Activated CD8-positive, alpha-beta memory T cell treated with anti-CD3 and anti-CD28 coated beads for 36 hours (primary cell): Measurements from ENCODE around the gene RRAS2. TPM values are rescaled to one million over a fixed set of nuclear protein-coding genes. Genes with fewer than 3 reads are reported as not detected.
"Not testable (repeated sequence)": the region's sequence is repeated elsewhere in the genome, so short reads cannot be mapped to it uniquely, and the experiment has no call there.

Source experiments
- CTCF ChIA-PET: fragments of 350-600 bp; sonication (Branson Sonifier 250); formaldehyde crosslinking; loops from one replicate; lab custom pipeline; 2021; ENCODE audit warnings: antibody characterized with exemption; lab: Charles Lee
- POLR2A ChIA-PET: fragments of 350-600 bp; sonication (Branson Sonifier 250); formaldehyde crosslinking; loops from one replicate; lab custom pipeline; 2021; ENCODE audit warnings: antibody characterized with exemption; lab: Charles Lee
- total RNA-seq, 2 experiments: library from RNA; stranded (reverse); gene quantifications; one replicate each; pipeline ENCODE4 v1.2.3, GENCODE V29; 2021

Gene RRAS2
- 10 to 100 TPM; 71.6 to 73.4 TPM for total RNA-seq

DNA sequence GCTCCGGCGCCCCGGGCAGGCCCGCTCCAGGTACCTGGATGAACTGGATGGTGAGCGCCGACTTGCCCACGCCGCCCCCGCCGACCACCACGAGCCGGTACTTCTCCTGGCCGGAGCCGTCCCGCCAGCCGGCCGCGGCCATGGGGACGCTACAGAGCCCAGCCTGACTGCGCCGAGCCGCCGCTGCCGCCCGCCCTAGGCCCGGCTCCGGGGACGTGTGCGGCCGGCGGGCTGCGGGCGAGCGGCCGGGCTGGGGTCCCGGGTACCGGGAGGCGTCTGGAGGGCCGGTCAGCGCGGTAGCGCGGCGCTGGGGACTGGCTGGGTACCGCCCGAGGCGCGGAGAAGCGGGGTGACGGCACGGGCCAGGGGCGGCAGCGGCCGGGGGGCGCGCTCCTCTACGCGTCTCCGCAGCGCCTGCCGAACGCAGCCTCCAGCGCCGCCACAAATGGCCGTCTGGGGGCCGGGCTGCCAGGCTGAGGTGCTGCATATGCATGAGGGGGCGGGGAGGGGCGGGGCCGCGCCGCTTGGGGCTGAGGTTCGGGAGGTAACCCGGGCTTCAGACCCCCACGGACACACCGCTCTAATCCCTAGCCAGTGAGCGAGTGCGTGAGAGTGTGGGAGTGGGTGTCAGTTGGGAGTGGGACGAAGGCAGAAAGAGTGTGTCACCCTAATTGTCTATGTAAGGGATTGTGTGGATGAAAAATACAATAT is at the start of gene RRAS2:
Gene RRAS2 (minus strand): TSS at position 455 of the 711 bp plus-strand sequence. CDS start 313 bp downstream, at position 142.
- CTCF ChIA-PET: interaction anchor here (0.6 kb wide), 1 partner anchor 71 kb away, joined by 3 read pairs; no protein-coding TSS in a partner anchor
- POLR2A ChIA-PET: interaction anchor here (0.6 to 1.3 kb wide), 2 partner anchors 55 to 142 kb away, joined by 3 to 4 read pairs; no protein-coding TSS in a partner anchor

DNA sequence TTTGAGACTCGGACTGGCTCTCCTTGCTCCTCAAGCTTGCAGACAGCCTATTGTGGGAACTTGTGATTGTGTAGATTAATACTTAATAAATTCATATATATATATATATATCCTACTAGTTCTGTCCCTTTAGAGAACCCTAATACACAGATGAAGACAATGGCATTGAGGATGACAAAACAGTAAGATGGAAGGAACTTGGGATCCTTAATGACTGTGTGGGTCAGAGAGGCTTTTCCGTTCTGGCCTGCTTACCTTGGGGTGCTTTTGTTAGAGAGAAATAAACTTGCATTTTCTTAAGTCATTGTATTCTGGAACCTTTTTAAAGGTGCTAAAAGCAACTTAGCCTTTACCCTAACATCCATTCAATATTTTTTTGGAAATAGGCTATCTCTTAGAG is 49.6 kb upstream of the RRAS2 start:
- CTCF ChIA-PET: no interaction called here
- POLR2A ChIA-PET: no interaction called here

DNA sequence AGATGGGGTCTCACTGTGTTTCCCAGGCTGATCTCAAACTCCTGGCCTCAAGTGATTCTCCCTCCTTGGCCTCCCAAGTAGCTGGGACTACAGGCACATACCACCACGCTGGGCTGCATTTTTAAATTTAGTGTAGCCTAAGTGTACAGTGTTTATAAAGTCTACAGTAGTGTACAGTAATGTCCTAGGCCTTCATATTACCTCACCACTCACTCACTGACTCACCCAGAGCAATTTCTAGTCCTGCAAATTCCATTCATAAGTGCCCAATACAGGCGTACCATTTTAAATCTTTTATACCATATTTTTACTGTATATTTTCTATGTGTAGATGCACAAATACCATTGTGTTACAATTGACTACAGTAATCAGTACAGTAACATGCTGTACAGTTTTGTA is 47.1 kb upstream of the RRAS2 start:
- CTCF ChIA-PET, POLR2A ChIA-PET: not testable (repeated sequence)

DNA sequence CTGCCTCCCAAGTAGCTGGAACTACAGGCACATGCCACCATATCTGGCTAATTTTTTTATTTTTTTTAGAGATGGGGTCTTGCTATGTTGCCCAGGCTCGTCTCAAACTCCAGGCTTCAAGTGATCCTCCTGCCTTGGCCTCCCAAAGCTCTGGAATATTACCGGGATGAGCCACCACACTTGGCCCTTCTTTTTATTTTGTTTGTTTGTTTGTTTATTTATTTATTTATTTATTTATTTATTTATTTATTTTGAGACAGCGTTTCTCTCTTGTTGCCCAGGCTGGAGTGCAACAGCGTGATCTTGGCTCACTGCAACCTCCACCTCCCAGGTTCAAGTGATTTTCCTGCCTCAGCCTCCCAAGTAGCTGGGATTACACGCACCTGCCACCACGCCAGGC is 44.5 kb upstream of the RRAS2 start:
- POLR2A ChIA-PET, CTCF ChIA-PET: not testable (repeated sequence)

DNA sequence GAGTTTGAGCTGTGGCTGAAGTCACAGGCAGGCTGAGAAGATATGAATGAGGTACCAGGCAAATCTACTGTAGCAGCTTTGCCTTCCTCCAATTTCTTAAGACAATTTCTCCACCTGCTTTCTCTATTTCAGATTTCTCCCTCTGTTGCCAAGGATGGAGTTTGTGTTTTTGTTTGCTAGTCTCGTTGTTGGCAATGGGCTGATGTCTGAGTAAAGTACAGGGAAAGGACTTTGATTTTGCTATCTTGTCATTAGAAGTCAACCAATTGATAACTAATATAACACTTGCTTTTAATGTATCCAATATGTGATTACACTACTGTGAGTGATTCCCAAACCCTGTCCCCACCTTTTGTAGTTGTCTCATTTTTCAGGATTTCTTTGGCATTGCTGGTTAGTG is 40.1 kb upstream of the RRAS2 start:
- POLR2A ChIA-PET: no interaction called here
- CTCF ChIA-PET: no interaction called here

DNA sequence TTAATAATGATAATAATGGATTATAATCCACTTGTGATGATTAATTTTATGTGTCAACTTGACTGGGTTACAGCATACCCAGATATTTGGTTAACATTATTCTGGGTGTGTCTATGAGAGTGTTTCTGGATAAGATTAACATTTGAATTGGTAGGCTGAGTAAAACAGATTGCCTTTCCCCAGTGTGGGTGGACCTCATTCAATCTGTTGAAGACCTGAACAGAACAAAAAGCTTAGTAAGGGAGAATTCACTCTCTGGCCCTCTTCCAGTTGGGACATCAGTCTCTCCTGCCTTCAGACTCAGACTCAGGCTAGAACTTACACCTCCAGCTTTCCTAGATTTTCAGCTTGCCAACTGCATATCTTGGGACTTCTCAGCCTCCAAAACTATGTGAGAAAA is 37.3 kb upstream of the RRAS2 start:
- ChIA-PET CTCF (no interaction called here), POLR2A (no interaction called here)

DNA sequence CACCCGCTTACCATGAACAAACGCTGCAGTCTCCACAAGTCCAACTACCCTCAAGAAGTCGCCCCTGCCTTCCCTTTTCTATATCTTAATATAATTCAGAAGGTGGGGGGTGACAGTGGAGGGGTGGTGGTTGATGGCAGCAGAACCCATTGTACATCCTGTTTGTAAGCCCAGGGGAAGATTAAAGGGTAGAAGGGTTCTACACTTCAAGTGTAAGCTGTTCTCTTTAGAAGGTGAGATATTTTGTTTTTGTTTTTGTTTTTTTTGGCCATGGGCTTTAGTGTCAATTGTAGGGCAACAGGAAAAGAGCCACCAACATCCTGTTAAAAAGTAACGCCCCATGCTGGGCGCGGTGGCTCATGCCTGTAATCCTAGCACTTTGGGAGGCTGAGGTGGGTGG is 34.9 kb upstream of the RRAS2 start:
- ChIA-PET POLR2A (no interaction called here), CTCF (interaction anchor here (1.1 to 1.5 kb wide), 2 partner anchors 61 to 72 kb away, joined by 3 to 5 read pairs; no protein-coding TSS in a partner anchor)

DNA sequence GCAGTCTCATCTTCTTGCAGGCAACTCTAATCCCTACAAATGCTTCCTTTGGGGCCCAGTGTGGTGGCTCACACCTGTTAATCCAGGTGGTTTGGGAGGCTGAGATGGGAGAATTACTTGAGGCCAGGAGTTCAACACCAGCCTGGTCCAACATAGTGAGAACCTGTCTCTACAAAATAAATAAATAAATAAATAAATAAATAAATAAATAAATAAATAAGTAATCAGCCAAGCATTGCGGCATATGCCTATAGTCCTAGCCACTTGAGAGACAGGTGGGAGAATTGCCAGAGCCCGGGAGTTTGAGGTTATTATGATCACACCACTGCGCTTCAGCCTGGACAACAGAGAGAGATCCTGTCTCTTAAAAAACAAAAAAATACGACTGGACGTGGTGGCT is 34.1 kb upstream of the RRAS2 start:
- CTCF ChIA-PET: no interaction called here

DNA sequence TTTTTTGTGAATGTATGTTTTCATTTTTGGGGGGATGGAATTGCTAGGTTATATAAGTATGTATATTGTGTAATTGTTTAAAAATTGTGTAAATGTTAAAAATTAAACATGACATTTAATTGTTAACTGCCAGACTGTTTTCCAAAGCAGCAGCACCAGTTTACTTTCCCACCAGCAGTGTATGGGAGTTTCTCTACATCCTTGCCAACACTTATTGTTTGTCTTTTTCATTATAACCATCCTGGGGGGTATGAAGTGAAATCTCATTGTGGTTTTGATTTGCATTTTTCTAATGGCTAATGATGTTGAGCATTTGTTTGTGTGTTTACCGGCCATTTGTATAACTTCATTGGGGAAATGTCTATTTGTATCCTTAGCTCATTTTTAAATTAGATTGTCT is 31.7 kb upstream of the RRAS2 start:
- CTCF ChIA-PET: no interaction called here
- POLR2A ChIA-PET: no interaction called here

More for the DNA sequence above, 34.1 kb upstream of the RRAS2 start:
- POLR2A ChIA-PET: no interaction called here

DNA sequence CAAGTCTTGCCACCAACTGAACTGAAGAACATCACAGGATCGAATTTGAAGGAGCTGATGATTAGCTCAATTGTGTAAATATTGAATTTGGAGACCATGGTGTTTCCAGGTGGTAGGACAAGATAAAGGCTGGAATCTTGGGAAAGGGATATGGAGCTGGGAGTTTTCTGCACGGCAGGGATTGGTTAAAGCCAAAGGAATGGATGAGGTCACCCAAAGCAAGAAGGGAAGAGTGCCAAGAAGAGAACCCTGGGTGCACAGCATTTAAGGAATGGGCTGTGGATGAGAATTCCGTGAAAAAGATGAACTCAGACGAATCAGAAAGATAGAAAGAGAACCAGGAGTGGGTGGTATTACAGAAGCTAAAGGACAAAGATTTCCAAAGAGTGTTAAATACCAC is 29.4 kb upstream of the RRAS2 start:
- ChIA-PET POLR2A (no interaction called here), CTCF (no interaction called here)

DNA sequence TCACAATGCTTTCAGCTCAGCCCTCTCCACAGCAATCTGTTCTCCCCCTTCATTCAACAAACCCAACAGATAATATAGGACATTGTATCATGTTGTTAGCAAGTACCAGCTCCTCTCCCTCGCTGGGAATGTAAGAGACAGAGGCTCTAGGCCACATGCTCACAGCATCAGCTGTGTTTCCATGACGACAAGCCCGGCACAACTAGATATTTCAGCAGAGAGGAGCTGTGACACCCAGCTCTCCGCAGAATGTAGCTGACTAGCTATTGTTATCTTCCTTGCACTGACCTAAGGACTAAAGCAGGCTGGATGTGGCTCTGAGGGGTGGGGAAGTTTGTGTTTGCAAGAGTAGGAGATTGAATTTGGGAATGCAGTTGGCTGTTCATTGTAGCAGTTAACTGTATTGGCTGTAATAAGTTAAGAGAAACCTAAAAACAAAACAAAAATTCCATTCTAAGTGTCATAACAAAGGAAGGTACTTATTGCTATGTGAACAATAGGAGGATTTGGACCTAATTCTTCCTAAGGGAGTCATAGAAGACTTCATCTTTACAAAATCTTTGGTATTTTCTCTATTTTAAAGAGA is 28.0 kb upstream of the RRAS2 start:
- CTCF ChIA-PET: interaction anchor here (0.6 kb wide), 1 partner anchor 92 kb away, joined by 6 read pairs; no protein-coding TSS in a partner anchor
- POLR2A ChIA-PET: no interaction called here

DNA sequence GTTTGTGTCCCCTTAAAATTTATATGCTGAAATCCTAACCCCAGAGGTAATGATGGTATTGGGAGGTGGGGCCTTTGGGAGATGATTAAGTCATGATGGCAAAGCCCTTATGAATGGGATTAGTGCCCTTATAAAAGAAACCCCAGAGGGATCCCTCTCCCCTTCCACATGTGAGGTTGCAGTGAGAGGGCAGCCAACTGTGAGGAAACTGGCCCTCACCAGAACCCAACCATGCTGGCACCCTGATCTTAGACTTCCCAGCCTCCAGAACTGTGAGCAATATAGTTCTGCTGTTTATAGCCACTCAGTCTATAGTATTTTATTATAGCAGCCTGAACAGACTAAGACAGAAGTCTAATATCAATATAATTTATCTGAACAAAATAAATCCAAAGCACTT is 27.1 kb upstream of the RRAS2 start:
- POLR2A ChIA-PET: no interaction called here

DNA sequence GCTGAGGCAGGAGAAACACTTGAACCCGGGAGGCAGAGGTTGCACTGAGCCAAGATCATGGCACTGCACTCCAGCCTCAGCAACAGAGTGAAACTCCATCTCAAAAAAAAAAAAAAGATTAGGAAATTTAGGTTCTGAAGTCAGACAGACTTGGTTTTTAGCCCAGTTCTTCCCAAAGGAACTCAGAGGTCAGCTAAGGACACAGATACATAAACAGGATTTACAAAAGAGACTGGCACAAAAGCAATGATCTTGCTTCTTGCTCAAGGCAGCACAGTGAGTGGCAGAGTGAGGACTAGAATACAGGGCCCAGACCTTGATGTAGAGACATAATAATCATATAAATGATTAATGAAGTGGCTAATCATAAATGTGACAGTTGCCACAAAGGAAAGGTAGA is 25.4 kb upstream of the RRAS2 start:
- ChIA-PET POLR2A (no interaction called here), CTCF (no interaction called here)

More for the DNA sequence above, 27.1 kb upstream of the RRAS2 start:
- CTCF ChIA-PET: no interaction called here

DNA sequence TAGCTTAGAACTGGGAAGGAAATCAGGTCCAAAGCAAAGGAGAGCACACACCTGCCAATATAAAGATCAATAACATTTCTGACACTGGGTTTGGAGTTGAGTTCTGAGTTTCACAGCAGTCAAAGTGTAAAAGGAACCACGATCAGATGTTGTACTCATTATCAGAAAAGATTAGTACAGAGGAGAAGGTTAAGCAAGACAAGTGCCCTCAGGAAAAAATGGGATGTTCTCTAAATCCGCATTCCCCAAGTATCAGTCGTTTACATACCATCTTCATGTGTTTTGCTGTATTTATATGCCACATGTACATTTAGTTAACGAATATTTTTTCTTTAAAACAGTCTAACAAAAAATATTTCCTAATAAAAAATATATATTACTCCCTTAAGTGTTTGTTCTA is 23.0 kb upstream of the RRAS2 start:
- ChIA-PET CTCF (interaction anchor here (0.9 kb wide), 1 partner anchor 20 kb away, joined by 3 read pairs; no protein-coding TSS in a partner anchor), POLR2A (no interaction called here)

DNA sequence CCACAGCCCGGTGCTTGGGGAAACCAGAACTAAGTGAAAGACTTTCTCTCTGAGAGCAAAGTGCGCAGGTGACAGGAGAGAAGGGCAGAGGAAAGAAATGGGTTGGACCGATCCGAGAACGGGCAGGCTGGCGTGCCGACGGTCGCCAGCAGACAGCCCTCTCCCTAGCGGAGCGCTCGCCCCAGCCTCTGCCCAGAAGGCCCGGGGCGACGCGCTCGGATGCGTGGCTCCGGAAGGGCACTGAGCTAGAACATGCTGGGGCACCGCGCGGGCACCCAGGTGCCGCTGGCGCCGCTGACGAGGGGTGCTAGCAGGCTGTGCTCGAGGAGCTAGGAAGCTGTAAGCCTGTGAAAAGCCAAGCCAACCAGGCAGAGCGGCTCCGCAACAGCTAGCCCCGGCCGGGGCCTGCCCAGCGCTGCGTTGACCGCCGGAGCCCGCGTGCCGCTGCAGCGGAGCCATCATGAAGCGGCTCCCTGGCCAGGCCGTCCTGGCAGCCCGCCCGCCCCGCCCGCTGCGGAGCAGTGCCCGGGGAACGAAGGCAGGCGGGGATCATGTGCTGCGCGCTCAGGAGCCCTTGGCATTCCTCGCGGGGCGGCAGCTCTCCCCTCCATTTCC is 22.1 kb upstream of the RRAS2 start:
- POLR2A ChIA-PET: interaction anchor here (0.6 to 1.2 kb wide), 3 partner anchors 10 to 119 kb away, joined by 3 to 5 read pairs (median 3); partner anchors contain the start of gene COPB1
- CTCF ChIA-PET: interaction anchor here (0.9 kb wide), 1 partner anchor 19 kb away, joined by 3 read pairs; no protein-coding TSS in a partner anchor

DNA sequence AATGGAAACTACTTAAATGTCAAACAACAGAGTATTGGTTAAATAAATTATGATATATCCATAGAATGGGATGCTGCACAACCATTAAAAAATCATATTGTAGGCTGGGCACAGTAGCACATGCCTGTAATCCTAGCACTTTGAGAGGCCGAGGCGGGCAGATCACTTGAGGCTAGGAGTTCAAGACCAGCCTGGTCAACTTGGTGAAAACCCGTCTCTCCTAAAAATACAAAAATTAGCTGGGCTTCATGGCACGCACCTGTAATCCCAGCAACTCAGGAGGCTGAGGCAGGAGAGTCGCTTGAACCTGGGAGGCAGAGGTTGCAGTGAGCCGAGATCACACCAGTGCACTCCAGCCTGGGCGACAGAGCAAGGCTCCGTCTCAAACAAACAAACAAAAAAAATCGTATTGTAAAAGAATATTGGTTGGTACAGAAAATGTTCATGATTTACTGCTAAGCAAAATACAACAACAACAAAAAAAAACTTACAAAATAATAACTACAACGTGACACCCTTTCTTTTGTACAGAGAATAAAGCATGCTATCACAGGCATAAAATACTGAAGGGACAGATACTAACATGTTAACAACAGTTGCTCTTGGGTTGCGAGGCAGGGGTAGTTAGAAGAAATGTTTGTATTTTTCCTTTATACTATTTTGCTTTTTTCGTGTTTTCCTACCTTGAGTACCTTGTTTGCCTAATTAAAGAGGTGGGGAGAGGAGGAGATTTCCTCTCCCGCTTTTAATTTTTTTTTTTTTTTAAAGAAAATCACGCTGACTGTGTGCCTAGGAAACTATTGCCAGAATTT is 21.3 kb upstream of the RRAS2 start:
- ChIA-PET POLR2A (interaction anchor here (1.0 to 1.2 kb wide), 2 partner anchors 22 to 119 kb away, joined by 3 read pairs; partner anchors contain the start of gene COPB1), CTCF (interaction anchor here (0.6 kb wide), 1 partner anchor 12 kb away, joined by 4 read pairs; no protein-coding TSS in a partner anchor)

DNA sequence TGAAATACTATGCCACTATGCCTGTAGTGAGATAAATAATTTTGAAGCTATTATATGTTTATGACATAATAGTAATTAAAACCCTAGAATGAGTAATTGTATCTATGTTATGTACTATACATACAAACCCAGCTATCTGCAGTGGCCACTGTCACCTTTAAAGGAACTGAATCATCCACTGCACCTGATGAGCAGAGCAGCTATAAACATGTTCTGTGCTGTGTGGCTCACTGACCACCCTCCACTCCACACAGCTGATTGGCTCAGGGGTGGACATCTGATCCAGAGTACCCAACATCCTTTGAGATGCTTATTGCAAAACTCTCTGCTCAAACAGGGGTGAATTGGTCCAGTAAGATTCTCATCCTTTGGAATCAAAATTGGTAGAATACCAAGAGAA is 19.2 kb upstream of the RRAS2 start:
- POLR2A ChIA-PET: no interaction called here
- CTCF ChIA-PET: interaction anchor here (1.0 kb wide), 1 partner anchor 41 kb away, joined by 3 read pairs; no protein-coding TSS in a partner anchor

DNA sequence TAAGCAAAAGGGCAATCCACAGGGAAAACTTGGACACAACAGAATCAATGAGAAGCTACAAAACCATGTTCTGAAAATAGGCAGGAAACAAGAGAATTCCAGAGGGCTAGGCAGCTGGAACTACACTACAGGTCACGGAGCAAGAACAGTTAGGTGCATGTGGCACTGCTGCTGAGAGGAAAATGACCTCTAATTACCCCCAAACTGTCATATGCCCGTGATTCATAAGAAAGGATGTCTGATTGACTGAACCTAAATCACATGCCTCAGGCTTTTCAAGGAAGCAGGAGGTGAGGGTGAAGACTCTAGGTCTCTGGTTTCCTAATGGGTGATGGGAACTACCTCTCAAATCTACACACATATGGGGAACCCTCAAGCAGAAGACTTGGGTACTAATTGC is 17.9 kb upstream of the RRAS2 start:
- ChIA-PET POLR2A (no interaction called here), CTCF (interaction anchor here (0.7 kb wide), 1 partner anchor 39 kb away, joined by 3 read pairs; no protein-coding TSS in a partner anchor)
